Measurements from ENCODE around the gene ZFYVE28.
"Not testable (repeated sequence)": the region's sequence is repeated elsewhere in the genome, so short reads cannot be mapped to it uniquely, and the experiment has no call there.

ZFYVE28 gene

DNA sequence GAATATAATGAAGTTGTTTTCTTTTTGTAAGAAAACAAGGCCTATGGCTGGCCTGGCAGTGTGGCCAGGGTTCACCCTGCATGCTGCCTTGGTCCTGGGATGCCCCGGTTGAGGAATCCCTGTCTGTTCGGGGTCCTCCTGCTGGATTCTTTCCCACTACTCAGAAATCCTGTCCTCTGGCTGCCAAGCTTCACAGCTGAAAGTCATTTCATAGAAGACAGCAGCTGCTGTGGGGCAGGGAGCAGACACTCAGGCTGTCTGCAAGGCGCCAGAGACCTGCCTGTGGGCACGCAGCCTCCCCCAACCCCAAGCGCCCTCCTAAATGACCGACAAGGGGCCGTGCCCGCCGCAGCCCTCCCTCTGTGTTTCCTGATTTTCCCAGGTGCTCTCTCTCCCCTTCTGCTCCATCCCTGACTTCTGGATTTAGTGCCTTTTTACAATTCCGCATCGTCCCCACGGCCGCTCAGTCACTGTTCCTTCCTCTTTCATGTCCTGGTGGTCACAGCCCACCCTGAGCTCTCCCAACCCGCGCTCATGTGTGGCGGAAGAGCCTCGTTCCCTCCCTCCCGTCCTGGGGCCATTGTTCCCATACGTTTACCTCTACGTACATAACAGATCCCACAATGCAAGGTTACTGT, 27.5 kb downstream of the ZFYVE28 start:
- no peak for DNase-seq (ENCODE audit: low read depth in 2 of 2)

DNA sequence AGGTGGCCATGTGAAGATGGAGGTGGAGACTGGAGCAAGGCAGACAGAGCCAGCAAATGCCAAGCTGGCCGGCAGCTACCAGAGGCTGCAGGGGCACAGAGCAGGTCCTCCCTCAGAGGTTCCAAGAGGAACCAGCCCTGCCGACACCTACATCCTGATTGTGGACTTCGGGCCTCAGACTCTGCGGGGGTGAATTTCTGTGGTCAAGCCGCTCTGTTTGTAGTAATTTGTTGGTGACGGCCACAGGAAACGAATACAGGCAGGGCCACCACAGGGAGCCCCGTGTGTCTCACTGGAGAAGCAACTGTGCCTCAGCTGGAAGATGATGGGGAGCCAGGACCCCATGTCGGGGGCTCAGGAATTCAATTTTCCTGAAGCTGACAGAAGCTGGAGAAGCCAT, 28.3 kb downstream of the ZFYVE28 start:
- DNase-seq (ENCODE audit: low read depth in 2 of 2) = no peak

DNA sequence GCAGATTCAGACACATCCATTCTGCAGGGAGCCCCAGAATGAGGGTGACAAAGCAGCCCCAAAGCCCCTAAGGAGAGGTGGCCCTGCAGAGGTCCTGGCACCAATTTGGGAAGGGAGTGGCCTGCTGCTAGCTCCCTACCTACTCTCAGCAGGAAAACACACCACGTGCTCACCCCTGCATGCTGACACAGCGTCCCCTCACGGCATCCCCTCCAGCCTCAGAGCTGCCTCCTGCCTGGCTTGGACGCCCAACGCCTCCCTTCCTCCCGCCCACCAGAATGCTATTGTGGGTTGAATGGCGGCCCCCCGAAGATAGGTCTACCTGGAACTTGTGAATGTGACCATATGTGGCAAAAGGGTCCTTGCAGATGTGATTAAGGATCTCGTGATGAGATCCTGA, 28.8 kb downstream of the ZFYVE28 start:
- no peak for DNase-seq (ENCODE audit: low read depth in 2 of 2)

DNA sequence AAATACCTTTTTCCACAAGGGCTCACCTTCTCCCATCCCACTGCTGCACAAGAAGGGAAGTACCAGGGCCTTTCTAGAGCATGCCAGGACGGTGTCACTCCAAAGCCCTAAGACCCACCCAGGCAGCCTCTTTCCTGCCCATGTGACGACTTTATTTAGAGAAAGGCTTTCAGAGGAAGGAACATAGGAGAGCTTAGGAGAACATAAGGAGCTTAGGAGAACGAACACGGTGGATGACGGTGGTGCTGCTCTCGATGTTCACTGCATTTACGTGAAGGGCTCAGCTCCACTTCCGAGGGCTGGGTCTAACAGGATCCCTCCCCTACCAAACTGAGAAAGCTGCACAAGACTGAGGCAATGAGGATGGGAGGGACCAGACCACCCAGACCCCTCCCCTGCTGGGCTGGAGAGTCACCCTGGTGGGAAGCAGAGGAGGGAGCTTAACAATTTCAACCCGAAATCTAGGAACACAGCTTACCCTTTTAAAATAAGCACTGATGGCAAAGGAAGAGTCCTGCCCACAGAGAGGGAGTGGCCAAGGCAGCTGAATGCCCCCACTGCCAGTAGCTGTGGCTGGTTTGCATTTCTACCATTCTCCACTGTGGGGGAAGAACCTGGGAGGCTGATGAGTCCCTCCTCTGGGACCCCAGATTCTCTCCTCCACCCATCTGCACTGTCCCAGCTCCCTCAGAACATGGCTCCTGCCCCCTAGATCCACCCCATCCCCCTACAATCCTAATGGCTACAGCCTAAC, 29.8 kb downstream of the ZFYVE28 start:
- DNase-seq (ENCODE audit: low read depth in 2 of 2) = no peak

DNA sequence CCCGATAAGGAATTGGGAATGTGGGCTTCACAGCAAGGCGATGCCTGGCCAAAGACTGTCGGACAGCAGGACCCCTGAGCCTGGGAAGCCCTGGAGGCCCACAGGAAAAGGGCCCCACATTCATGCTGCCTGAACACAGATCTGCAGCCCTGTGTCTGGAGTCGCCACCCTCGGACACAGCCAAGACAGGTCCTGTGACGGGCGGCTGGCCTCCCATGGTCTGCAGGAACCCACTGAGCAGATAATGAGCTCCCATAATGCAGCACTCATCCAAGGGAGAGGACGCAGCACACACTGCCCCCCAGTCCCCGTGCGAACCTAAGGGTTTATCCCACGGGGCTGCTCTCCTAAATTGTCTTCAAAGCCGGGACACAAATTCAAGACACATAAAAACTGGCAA, 30.6 kb downstream of the ZFYVE28 start:
- no peak for DNase-seq (ENCODE audit: low read depth in 2 of 2)

DNA sequence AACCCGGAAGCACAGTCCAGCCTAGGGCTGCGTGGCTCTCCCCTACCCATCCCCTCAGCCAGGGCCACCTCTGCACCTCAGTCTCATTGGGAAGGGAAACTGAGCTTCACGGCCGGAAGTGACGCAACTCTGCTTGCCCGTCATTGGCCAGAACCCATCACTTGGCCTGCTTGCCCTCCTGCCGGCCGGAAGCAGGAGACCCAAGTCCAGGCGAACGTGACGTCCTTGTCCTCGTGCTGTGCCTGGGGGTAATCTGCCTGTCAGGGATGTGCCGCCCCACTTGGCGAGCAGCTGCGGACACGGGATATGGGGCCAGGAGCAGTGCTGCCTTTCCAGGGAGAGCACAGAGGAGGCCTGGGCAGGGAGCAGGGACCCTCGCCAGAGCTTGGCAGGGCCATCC, 31.2 kb downstream of the ZFYVE28 start:
- DNase-seq (ENCODE audit: low read depth in 2 of 2) = no peak

DNA sequence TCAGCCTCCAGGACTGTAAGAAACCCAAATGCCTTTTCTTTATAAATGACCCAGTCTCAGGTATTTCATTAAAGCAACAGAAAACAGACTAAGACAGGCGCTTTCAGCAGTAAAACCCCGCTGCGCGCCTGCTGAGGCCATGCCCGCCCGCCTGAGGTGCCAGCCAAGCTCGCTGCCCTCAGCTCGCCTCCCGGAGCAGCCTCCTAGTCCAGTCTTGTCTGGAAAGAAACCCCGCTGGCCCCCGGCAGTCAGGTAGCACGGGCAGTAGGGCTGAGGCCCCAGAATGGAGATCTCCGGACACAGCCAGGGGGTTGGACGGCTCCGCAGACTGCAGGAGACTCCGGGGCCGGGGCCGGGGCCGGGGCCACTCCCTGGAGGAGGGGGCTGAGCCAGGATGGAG, 31.7 kb downstream of the ZFYVE28 start:
- no peak for DNase-seq (ENCODE audit: low read depth in 2 of 2)

DNA sequence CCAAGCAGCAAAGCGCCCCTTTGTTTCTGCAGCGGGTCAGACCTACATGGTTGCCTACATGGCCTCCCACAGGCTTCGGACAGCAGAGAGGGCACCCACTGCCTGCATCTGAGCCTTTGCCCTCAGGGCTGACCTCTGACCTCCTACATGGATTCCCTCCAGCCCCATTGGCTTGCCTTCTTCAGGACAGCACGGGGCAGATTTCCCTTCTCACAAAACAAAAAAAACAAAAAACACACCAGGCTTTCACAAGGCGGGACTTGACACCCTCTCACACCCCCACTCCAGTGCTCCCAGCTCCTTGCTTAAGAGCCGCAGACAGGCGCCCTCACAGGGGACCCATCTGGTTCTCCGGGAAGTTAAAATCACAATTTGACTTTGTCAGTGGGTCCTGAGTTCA, 32.9 kb downstream of the ZFYVE28 start:
- DNase-seq (ENCODE audit: low read depth in 2 of 2) = no peak

DNA sequence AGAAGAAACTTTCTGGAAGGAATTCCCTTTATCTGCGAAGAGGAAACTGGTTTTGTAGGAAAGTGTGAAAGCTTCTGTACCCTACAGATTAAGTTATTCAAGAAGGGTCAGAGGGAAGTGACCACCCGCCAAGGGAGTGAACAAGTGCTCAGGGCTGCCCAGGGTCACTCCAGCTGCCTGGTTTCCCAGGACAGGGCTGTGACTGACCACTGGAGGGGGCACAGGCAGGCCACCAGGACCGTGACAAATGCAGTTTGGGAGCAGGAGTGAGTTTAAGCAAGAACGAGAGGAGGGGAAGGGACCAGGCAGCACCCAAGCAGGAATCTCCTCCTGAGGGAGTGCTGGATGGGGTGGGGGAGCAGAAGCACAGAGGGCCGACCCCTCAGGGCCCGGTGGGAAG, 34.2 kb downstream of the ZFYVE28 start:
- DNase-seq (ENCODE audit: low read depth in 2 of 2) = no peak

DNA sequence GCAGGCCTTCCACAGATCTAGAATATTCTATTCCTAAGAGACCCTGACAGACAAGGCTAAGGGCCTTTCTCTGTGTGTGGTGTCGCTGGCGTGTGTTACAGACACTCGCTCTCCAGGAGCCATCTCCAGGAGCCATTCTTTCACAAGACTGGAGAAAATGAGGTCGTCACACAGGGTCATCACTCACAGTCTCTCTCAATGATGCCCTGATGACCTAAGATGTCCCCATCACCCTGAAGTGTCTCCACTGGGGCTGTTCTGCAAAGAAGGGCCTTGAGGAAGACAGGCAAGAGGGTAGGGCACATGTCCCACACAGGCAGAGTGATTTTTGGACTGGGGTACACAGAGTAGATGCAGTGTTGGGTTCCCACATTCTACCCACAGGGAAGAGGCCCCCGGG, 34.7 kb downstream of the ZFYVE28 start:
- no peak for DNase-seq (ENCODE audit: low read depth in 2 of 2)

DNA sequence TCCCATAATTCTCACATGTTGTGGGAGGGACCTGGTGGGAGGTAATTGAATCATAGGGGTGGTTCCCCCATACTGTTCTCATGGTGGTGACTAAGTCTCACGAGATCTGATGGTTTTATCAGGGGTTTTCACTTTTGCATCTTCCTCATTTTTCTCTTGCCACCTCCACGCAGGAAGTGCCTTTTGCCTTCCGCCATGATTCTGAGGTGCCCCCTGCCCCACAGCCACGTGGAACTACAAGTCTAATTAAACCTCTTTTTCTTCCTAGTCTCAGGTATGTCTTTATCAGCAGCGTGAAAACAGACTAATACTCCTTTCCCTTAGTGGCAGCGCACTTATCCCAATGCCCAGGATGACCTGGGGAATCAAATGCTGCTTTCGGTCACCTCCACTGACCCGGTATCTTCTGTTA, 35.2 kb downstream of the ZFYVE28 start:
- not testable (repeated sequence) for DNase-seq (ENCODE audit: low read depth in 2 of 2)

DNA sequence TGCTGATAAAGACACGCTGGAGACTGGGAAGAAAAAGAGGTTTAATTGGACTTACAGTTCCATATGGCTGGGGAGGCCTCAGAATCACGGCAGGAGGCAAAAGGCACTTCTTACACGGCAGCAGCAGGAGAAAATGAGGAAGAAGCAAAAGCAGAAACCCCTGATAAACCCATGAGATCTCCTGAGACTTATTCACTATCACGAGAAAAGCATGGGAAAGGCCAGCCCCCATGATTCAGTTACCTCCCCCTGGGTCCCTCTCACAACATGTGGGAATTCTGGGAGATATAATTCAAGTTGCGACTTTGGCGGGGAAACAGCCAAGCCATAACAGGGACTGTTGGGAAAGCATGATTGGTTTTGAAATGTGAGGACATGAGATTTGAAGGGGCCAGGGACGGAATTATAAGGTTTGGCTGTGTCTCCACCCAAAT, 35.7 kb downstream of the ZFYVE28 start:
- not testable (repeated sequence) for DNase-seq (ENCODE audit: low read depth in 2 of 2)

DNA sequence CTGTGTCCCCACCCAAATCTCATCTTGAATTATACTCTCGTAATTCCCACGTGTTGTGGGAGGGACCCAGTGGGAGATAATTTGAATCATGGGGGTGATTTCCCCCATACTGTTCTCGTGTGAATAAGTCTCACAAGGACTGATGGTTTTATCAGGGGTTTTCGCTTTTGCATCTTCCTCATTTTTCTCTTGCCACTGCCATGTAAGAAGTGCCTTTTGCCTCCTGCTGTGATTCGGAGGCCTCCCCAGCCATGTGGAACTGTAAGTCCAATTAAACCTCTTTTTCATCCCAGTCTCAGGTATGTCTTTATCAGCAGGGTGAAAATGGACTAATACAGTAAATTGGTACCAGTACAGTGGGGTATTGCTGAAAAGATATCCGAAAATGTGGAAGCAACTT, 37.9 kb downstream of the ZFYVE28 start:
- not testable (repeated sequence) for DNase-seq (ENCODE audit: low read depth in 2 of 2)

DNA sequence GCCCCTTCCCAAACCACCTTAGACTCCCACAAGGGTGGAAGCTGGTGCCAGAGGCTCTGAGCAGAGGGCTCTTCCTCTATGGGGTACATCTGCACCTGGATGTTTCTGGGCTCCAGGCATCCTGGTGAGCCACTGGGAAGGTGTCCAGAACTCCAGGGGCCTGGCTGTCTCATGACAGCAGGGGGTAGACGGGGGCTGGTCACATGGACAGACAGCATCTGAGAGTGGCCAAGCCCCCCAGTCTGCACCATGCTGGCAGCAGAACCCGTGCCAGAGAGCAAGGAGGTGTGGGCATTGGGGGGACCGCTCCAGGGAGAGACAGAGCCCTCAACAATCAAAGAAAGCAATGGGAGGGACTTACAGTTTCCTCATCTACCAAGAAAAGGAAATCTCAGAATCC, 39.5 kb downstream of the ZFYVE28 start:
- DNase-seq (ENCODE audit: low read depth in 2 of 2) = no peak

DNA sequence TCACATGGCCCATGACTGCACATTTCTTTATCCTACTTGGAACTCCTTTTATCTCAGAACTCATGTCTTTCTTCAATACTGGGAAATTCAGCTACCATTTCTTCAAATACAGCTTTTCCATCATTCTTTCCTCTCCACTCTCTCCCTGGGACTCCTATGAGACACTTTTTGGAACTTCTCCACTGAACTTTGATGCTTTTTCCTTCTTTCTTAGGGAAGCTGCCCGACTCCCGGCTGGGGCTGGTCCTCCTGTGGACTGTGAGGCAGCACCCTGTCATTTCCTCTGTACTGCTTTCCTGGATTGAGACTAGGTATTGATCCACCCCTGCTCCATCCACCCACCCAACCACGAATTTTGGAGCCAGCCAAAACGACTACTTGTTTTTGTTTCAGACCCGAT, 40.0 kb downstream of the ZFYVE28 start:
- DNase-seq (ENCODE audit: low read depth in 2 of 2) = no peak

DNA sequence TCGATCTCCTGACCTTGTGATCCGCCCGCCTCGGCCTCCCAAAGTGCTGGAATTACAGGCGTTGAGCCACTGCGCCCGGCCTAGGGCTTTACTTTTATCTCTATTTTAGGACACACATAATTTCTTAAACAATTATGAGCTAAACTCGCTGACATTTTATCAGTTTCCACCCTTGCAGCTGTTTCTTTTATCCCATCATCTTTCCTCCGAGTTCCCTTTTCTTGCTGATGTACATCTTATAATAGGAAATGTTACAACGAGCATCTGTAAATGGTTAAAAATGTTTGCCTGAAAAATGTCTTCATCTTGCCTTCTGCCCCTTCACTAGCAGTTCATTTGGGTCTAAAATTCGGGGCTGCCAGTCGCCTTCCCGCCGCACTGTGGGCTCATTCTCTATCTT, 41.2 kb downstream of the ZFYVE28 start:
- DNase-seq (ENCODE audit: low read depth in 2 of 2) = no peak

DNA sequence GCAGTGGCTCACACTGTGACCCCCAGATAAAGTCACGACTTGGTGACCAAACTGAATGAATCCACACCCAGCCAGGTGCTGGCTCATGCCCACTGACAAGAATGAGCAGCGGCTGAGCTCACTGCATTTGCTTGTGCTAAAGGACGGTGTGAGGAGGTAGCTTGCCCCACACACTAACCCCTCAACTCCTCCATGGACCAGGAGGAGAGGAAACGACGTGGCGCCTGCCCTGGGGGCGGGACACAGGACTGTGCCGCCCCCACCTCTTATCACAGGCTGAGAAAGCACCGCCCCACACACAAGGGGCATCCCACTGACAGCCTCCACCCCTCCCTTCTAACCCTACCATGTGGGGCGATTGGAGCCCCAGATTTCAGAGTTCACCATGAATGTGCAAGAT, 43.0 kb downstream of the ZFYVE28 start:
- DNase-seq (ENCODE audit: low read depth in 2 of 2) = no peak

DNA sequence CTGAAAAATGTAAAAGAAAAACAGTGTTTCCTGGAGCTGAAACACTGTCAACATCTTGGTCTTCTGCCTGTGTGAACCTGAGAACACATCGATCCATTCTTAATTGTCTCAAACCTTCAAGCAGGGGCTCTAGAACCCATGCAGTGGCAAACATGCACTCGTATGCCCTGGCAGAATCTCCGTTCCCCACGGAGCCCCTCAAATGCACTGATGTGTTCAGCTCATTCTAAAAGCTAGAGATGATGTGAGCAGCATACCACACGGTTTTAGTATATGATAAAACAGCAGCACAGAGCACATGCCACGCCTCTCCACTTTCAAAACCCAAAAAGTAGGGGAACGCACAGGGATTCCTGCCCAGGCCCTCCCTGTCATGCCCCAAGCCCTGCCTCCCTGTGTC, 44.9 kb downstream of the ZFYVE28 start:
- no peak for DNase-seq (ENCODE audit: low read depth in 2 of 2)

DNA sequence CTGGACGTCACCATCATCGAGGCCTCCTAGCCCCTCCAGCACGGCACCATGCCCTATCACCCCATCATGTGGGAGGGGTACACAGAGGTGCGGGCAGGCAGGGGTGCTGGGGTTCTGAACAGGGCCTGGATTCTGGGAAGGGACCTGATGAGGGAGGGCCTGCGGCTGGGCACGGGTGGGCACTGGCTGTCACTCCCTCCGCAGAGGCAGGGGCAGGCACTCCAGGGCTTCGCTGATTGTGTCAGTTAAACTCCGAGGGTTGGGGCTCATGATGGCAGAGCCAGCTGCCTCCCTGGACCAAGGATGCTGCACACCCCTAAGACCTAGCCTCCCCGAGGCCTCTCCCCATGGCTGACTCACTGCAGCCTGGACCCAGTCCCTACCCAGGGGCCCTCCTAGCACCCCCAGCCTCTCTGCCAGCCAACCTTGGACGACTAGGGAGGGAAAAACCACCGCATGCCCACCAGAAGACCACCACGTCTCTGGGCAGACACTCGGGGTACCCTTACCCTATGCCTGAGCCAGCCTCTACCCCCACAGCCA, 45.9 kb downstream of the ZFYVE28 start:
- DNase-seq (ENCODE audit: low read depth in 2 of 2) = no peak

DNA sequence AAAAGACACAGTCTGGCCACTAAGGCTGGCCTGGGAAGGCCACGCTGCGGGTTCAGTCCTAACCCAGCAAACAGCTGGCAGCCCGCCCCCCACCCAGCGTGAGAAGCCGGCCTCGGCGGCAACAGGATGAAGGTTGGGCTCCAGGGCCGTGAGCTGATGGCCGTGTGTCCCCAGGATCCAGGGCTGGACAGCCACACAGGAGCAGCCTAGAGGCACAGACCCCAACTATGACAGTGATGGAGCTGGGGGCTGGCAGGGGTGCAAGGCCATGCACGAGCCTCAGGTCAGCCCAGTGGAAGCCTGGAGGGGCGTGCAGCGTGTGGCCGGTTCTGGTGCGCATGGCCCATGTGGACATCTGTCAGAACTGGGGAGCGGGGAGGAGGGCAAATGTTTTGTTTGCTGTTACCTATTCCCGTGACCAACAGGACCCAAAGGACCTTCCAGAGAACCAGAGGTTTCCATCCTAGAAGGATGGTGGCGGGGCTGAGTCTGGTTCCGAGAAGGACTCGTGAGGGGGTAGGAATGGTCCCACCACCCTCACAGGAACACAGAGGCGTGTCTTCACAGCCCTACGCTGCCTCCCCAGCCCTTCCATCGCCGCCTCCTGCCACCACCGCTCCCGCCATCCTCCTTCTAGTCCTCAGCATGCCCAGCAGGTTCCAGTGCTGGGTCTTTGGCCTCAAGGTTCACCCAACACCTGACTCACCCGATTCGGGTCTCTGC, 46.5 kb downstream of the ZFYVE28 start:
- no peak for DNase-seq (ENCODE audit: low read depth in 2 of 2)

DNA sequence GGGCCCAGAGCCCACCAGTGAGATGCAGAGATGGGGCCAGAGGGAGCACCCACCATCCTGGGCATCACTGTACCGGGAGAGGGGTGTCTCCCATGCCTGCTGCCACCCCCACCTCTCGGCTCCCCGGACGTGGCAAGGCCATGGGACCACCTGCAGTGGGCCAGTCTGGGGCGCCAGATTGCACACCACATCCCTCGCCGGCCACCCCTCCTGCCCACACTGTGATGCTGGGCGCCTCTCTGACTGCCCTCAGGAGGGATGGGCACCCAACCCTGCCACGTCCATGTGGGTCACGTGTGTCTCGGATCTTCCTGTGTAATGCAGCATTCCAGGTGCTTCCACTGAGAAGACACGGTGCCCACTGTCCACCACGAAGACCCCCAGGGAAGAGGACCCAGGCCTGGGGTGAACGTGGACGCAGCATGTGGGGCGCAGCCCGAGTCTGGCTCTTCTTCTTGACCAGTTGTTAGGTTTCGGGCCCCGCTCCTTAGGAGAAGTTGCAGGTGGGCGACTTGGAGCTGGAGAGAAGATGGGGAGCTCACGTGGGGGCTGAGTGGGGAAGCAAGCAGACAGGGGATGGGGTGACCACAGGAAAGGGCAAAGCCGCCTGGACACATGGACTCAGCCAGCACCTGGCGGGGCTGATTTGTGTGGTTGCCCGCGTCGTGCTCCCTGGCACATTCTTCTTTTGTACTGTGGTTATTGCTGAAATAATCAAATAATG, 47.7 kb downstream of the ZFYVE28 start:
- DNase-seq (ENCODE audit: low read depth in 2 of 2) = no peak
